Coronary artery (tissue), 2 donors: ENCODE data around the gene CEP170.
"Not testable (repeated sequence)": the region's sequence is repeated elsewhere in the genome, so short reads cannot be mapped to it uniquely, and the experiment has no call there.

Source experiments
- DNase-seq: peaks from one replicate; pipeline ENCODE4 v3.0.0-alpha.2; 2017; ENCODE audit warnings: low spot score
- H3K27ac ChIP-seq, 2 donors: fragments of 200-600 bp; sonication (generic); one replicate each; pipeline ENCODE4 v1.5.1; 2016 to 2019
- H3K4me3 ChIP-seq: fragments of 200-600 bp; sonication (generic); 2 replicates; pipeline ENCODE4 v1.5.1; 2016; ENCODE audit warnings: mild to moderate bottlenecking, moderate library complexity

Gene CEP170

DNA sequence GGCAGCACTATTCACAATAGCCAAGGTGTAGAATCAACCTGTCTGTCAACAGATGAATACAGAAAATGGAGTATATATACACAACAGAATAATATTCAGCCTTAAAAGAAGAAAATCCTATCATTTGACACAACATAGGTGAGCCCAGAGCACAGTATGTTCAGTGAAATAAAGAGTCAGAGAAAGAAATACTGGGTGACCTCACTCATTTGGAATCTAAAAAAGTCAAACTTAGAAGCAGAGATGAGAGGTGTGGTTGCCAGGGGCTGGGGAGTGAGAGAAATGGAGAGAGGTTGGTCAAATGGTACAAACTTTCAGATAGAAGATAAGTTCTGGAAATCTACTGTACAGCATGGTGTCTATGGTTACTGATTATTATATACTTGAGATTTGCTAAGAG, 150.0 kb downstream of the CEP170 start:
- not testable (repeated sequence) for DNase-seq, H3K4me3 ChIP-seq

GRCh38 chr1:243104452-243104851, 150.6 kb downstream of the CEP170 start:
- not testable (repeated sequence) for H3K4me3 ChIP-seq, DNase-seq, H3K27ac ChIP-seq

More for the DNA sequence above, 150.0 kb downstream of the CEP170 start:
- H3K27ac ChIP-seq: not testable (repeated sequence)

GRCh38 chr1:243101551-243102050, 153.5 kb downstream of the CEP170 start:
- peak overlapping the region; percentile 25 for H3K4me3 ChIP-seq
- not testable (repeated sequence) for DNase-seq, H3K27ac ChIP-seq

- H3K4me3 ChIP-seq, H3K27ac ChIP-seq, DNase-seq: not testable (repeated sequence)
Observed at GRCh38 chr1:243087368-243087767, 167.7 kb downstream of the CEP170 start.
